Fibroblast of villous mesenchyme (primary cell): ENCODE measurements around the gene ZSCAN30. TPM values are rescaled to one million over a fixed set of nuclear protein-coding genes. Genes with fewer than 3 reads are reported as not detected.

ENCODE experiments used
- DNase-seq: peaks from one replicate; pipeline ENCODE4 v3.0.0-alpha.2; 2010; ENCODE audit warnings: low read depth
- H3K4me3 ChIP-seq: 2 replicates; pipeline ENCODE4 v1.5.1; 2011; ENCODE audit warnings: low read depth, mild to moderate bottlenecking, low read length
- CTCF ChIP-seq: IDR thresholded peaks from 2 replicates; pipeline ENCODE4 v1.5.1; 2012; ENCODE audit warnings: low read depth, mild to moderate bottlenecking, low read length; ENCODE audit not compliant: insufficient read depth
- total RNA-seq: library from RNA; depleted of rRNA; stranded (reverse); fragments of >200 nt; gene quantifications from 2 replicates; pipeline ENCODE4 v1.2.3, GENCODE V29; 2012

Gene ZSCAN30
- total RNA-seq, 1 donor: 21.6 TPM

- H3K4me3 ChIP-seq: no peak overlapping the region
- TF ChIP-seq CTCF: no peak
- no peak for DNase-seq
Observed at GRCh38 chr18:35283923-35284794, 5.9 kb downstream of the ZSCAN30 start.

GRCh38 chr18:35282353-35282752, 7.7 kb downstream of the ZSCAN30 start:
- DNase-seq: peak; percentile 90
- TF ChIP-seq CTCF: no peak
- H3K4me3 ChIP-seq: no peak overlapping the region

GRCh38 chr18:35278969-35279368, 11.1 kb downstream of the ZSCAN30 start:
- no peak for TF ChIP-seq CTCF
- no peak for DNase-seq
- no peak overlapping the region for H3K4me3 ChIP-seq

- DNase-seq: no peak
- H3K4me3 ChIP-seq: no peak overlapping the region
- no peak for TF ChIP-seq CTCF
Observed at GRCh38 chr18:35278085-35278484, 11.9 kb downstream of the ZSCAN30 start.

GRCh38 chr18:35277633-35278032, 12.4 kb downstream of the ZSCAN30 start:
- DNase-seq: no peak
- no peak overlapping the region for H3K4me3 ChIP-seq
- TF ChIP-seq CTCF: no peak

- H3K4me3 ChIP-seq: no peak overlapping the region
- DNase-seq: no peak
- TF ChIP-seq CTCF: no peak
Observed at GRCh38 chr18:35276267-35276666, 13.8 kb downstream of the ZSCAN30 start.
